KMS-11 (cell line): Measurements from ENCODE around the gene CNPY4.

Source experiments
- H2AFZ ChIP-seq: fragments of 200-600 bp; sonication (generic); 2 replicates; pipeline ENCODE4 v1.6.1; 2016; ENCODE audit warnings: antibody characterized with exemption, mixed run types, low read depth
- H3K27ac ChIP-seq: fragments of 200-600 bp; sonication (generic); 2 replicates; pipeline ENCODE4 v1.6.1; 2016; ENCODE audit warnings: mild to moderate bottlenecking, mixed run types
- H3K27me3 ChIP-seq: fragments of 200-600 bp; sonication (generic); 2 replicates; pipeline ENCODE4 v1.6.1; 2017; ENCODE audit warnings: mild to moderate bottlenecking, low read depth, mixed run types, moderate library complexity; ENCODE audit not compliant: insufficient read depth
- H3K36me3 ChIP-seq: fragments of 200-600 bp; sonication (generic); 2 replicates; pipeline ENCODE4 v1.6.1; 2017; ENCODE audit warnings: mild to moderate bottlenecking, mixed run types; ENCODE audit not compliant: insufficient read depth
- H3K4me1 ChIP-seq: fragments of 200-600 bp; sonication (generic); 2 replicates; pipeline ENCODE4 v1.6.1; 2016; ENCODE audit warnings: mild to moderate bottlenecking, low read depth, mixed run types; ENCODE audit not compliant: poor library complexity, severe bottlenecking
- H3K4me2 ChIP-seq: fragments of 200-600 bp; sonication (generic); 2 replicates; pipeline ENCODE4 v1.7.0; 2016; ENCODE audit warnings: mild to moderate bottlenecking, mixed run types
- H3K4me3 ChIP-seq: fragments of 200-600 bp; sonication (generic); IDR thresholded peaks from 2 replicates; pipeline ENCODE4 v1.6.1; 2017; ENCODE audit warnings: low read depth, low read length, mixed read lengths; ENCODE audit not compliant: insufficient read depth
- H3K79me2 ChIP-seq: fragments of 200-600 bp; sonication (generic); 2 replicates; pipeline ENCODE4 v1.6.1; 2016; ENCODE audit warnings: low read depth, mixed run types; ENCODE audit not compliant: insufficient read depth
- H3K9ac ChIP-seq: fragments of 200-600 bp; sonication (generic); 2 replicates; pipeline ENCODE4 v1.6.1; 2016; ENCODE audit warnings: mild to moderate bottlenecking, mixed run types
- H4K20me1 ChIP-seq: fragments of 200-600 bp; sonication (generic); 2 replicates; pipeline ENCODE4 v1.6.1; 2016; ENCODE audit warnings: mild to moderate bottlenecking, mixed run types; ENCODE audit not compliant: insufficient read depth
- CTCF ChIP-seq: fragments of 200-600 bp; sonication (generic); conservative IDR thresholded peaks from 2 replicates; pipeline ENCODE4 v1.6.1; 2017; ENCODE audit warnings: low read depth, mild to moderate bottlenecking, antibody characterized with exemption, low read length, moderate library complexity, mixed read lengths

The CNPY4 gene

GRCh38 chr7:100122568-100122967 is 3.1 kb downstream of the CNPY4 start:
- H2AFZ ChIP-seq: no peak overlapping the region
- H3K4me3 ChIP-seq: no peak overlapping the region
- H4K20me1 ChIP-seq: no peaks in the 10 kb centered on the region
- no peak overlapping the region for H3K9ac ChIP-seq
- H3K27me3 ChIP-seq: no peaks in the 10 kb centered on the region
- H3K79me2 ChIP-seq: peaks cover 15% of the 10 kb centered on the region; the same call in 1 of the 2 replicates
- no peak for TF ChIP-seq CTCF
- no peak overlapping the region for H3K4me2 ChIP-seq
- no peaks in the 10 kb centered on the region for H3K36me3 ChIP-seq
- H3K27ac ChIP-seq: no peak overlapping the region
- H3K4me1 ChIP-seq: peaks cover 27% of the 10 kb centered on the region

GRCh38 chr7:100124301-100125230 is 5.1 kb downstream of the CNPY4 start:
- no peak for TF ChIP-seq CTCF
- H4K20me1 ChIP-seq: no peaks in the 10 kb centered on the region
- no peak overlapping the region for H3K4me3 ChIP-seq
- H3K36me3 ChIP-seq: no peaks in the 10 kb centered on the region
- H3K27ac ChIP-seq: no peak overlapping the region
- H3K4me1 ChIP-seq: peaks cover 35% of the 10 kb centered on the region
- no peaks in the 10 kb centered on the region; the same call in 1 of the 2 replicates for H3K27me3 ChIP-seq
- no peak overlapping the region for H3K9ac ChIP-seq
- 0 out of 2 replicates have a peak, but pooled peaks cover 6% of the 10 kb centered on the region for H3K79me2 ChIP-seq
- H2AFZ ChIP-seq: no peak overlapping the region
- H3K4me2 ChIP-seq: no peak overlapping the region

GRCh38 chr7:100126239-100126930 is 7.0 kb downstream of the CNPY4 start:
- TF ChIP-seq CTCF: no peak
- Histone ChIP-seq H3K4me3 (no peak overlapping the region), H2AFZ (peak overlapping the region; percentile 91), H3K27me3 (no peaks in the 10 kb centered on the region; the same call in 1 of the 2 replicates), H3K9ac (peak overlapping the region; percentile 79), H3K36me3 (no peaks in the 10 kb centered on the region), H3K4me2 (peak overlapping the region; percentile 83), H4K20me1 (no peaks in the 10 kb centered on the region), H3K79me2 (0 out of 2 replicates have a peak, but pooled peaks cover 6% of the 10 kb centered on the region), H3K27ac (peak overlapping the region; percentile 94), H3K4me1 (peaks cover 42% of the 10 kb centered on the region)

GRCh38 chr7:100126931-100127865 is 7.8 kb downstream of the CNPY4 start, which contains the start of gene MBLAC1:
Gene MBLAC1 (plus strand): TSS chr7:100126967. CDS start chr7:100127396, 429 bp downstream.
- H3K79me2 ChIP-seq: 0 out of 2 replicates have a peak, but pooled peaks cover 6% of the 10 kb centered on the region
- TF ChIP-seq CTCF: no peak
- peak within 1 kb of the TSS; percentile 83 for H3K4me2 ChIP-seq
- H3K27ac ChIP-seq: peak within 1 kb of the TSS; percentile 94
- H2AFZ ChIP-seq: peak within 1 kb of the TSS; percentile 91
- no peak within 1 kb of the TSS for H3K4me3 ChIP-seq
- H3K9ac ChIP-seq: peak within 1 kb of the TSS; percentile 79
- no peaks in the 10 kb centered on the region for H3K36me3 ChIP-seq
- H3K4me1 ChIP-seq: peaks cover 46% of the 10 kb centered on the region
- no peaks in the 10 kb centered on the region for H4K20me1 ChIP-seq
- H3K27me3 ChIP-seq: peaks cover 3% of the 10 kb centered on the region; the same call in 1 of the 2 replicates
